HG02759 (cell line): ENCODE measurements around the gene FBLN2.
"Not testable (repeated sequence)": the region's sequence is repeated elsewhere in the genome, so short reads cannot be mapped to it uniquely, and the experiment has no call there.

Experiments
- ATAC-seq: cut with Tn5 transposase; IDR thresholded peaks from one replicate; pipeline ENCODE4 v1.9.1; 2021; ENCODE audit warnings: mild to moderate bottlenecking, moderate library complexity; ENCODE audit not compliant: unreplicated experiment

The FBLN2 gene

DNA sequence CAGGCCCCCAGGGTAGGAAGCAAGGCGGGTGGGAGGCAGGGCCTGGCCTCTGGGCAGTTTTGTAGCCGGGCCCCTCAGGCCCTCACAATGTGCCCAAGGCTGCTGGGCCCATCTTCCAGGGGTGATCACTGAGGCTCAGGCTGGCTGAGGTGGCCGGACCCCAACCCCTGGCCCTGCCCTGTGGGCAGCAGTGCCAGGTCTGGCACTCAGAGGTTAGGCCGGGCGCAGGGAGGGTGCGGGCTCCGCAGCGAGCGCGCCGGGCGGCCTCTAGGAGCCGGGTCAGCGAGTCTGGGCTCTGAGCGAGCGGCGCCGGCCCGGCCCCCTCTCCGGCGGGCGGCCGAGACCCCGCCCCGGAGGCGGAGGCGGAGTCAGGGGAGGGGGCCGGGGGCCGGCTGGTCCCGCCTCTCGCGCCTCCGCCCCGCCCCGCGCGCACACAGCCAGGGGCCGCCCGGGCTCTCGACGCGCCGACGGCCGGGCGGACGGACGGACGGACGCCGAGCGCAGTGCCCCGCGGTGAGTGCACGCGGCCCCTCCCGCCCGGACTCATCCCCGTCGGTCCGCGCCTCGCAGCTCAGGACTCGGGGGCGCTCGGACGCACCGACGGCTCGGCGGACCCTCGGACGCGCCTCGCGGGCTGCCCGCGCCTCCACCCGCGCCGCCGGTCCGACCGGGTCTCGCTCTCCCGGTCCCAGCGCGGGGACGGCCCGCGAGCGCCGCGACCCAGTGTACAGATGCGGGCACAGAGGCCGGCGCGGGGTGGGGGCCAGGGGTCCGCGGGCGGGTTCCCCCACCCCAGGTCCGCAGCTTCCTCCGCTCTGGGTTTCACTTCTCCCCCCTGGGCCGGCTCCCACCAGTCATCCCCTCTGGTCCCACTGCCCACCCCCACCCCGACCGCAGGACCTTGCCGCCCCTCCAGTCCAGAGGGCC, at the start of gene FBLN2:
Gene FBLN2 (plus strand): TSS at position 430 of the 927 bp plus-strand sequence. CDS start 21,231 bp downstream, outside the sequence.
- no peak for ATAC-seq

DNA sequence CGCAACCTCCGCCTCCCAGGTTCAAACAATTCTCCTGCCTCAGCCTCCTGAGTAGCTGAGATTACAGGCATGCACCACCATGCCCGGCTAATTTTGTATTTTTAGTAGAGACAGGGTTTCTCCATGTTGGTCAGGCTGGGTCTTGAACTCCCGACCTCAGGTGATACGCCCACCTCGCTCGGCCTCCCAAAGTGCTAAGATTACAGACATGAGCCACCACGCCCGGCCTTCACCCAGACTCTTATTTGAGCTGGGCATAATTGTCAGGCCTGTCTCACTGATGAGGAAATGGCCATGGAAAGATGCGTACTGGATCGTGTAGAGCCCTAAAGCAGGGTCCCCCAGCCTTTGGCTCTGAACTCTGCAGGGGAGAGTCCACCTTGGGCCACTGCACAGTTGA, 49.7 kb upstream of the FBLN2 start:
- not testable (repeated sequence) for ATAC-seq

DNA sequence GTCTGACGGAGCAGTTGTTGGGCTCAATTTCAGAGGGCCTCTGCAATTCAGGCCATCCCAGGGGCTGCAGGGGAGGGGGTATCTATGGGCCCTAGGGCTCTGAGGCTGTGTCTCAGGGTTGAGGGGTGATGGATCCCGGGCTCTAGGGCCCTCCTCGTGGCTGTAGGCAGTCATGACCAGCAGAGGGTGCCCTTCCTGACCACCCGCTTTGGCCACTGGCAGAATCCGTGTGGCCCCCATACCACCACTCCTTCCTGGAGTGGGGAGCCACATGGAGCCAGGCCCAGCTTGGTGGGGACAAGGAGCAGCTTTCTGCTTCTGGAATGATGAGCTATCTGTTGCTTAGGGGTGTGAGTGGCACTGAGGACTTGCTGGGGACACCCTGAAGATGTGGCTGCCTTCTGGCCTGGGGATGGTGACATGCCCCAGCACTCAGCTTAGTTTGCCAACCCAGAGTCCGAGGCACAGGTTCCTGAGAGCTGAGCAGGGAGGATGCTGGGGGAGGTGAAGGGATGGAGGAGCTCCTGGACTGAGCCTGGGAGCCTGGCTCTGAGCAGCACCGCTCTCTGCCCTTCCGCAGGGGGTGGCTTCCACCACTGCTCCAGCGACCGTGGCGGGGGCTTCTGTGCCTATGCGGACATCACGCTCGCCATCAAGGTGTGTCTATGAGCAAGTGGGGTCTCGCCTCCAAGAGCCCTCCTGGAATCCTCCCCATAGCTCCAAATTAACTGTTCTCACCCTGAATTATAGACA, 48.6 kb upstream of the FBLN2 start:
- ATAC-seq = no peak

DNA sequence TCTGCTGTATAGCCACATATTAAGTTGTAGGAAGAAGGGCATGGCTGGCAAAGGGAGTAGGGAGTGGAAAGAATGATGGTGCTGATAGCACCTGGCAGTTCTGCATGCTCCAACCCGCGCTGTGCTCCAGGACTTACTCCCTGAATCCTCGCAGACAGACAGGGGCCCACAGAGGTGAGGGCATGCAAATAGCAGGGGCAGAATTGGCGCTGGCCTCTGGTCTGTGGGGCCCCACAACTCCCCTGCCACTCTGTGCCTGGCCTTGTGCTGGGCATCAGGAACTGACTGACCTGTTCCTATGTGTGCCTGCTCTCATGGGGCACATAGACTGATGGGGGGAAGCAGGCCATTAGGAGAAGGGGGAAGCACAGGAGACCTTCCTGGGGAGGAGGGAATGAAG, 47.9 kb upstream of the FBLN2 start:
- no peak for ATAC-seq

DNA sequence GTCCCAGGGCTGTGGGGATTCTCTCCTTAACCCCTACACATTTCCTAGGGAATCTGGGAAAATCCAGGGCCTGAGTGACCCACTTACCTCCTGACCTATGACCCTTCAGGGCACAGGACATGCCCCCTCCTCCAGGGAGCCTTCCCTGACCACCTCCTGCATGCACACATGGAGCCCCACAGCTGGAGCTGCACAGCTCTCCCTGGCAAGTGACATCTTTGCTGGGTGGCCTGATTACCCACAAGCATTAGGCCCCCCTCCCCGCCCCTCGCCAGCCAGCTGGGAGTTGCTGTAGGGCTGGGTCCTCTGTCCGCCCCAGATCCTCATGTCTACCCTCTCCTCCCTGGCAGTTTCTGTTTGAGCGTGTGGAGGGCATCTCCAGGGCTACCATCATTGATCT, 47.4 kb upstream of the FBLN2 start:
- no peak for ATAC-seq

DNA sequence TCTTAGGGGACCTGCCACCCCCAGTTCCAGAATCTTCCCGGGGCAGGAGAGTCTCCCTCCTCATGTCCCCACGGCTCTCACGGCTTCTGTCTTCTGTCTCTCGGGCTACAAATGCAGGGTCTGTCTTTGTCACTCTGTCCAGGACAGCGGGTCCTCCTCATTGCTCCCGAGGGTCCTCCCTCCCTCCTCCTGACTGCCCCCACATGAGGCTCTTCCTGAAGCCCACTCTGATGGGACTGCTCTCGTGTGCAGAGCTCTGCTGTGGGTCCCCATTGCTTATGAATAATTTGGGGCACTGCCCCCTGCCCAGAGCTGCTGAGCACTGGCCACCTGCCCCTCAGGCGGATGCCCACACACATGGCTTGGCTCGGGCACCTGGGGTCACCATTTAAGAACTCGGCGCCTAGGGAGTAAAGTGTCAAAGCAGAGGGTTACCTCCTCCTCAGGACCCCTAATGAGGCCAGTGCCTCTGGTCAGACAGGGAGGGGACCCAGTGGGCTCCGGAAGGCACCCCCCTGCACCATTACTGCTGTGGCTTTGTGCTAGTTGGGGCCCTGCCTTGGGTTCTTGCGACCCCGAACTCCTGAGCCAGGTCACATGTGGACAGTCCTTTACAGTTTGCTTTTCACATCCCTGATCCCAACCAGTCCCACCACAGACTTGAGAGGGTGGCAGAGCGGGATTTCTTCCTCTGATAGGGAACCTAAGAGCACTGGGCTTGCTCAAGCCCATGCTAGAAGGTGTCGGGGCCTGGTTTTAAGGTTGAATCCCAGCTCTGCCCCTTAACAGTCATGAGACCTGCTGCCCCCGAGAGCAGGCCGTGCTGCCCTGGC, 46.8 kb upstream of the FBLN2 start:
- no peak for ATAC-seq

DNA sequence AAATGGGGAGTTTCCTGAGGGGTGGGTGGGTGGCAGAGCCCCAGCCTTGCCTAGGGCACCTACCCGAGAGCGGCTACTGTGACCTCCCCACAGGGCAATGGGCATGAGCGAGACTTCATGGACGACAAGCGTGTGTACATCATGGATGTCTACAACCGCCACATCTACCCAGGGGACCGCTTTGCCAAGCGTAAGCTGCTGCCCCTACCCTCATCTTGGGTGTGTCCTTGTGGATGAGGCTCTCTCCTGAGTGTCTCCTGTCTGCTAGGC, 46.2 kb upstream of the FBLN2 start:
- ATAC-seq = no peak

DNA sequence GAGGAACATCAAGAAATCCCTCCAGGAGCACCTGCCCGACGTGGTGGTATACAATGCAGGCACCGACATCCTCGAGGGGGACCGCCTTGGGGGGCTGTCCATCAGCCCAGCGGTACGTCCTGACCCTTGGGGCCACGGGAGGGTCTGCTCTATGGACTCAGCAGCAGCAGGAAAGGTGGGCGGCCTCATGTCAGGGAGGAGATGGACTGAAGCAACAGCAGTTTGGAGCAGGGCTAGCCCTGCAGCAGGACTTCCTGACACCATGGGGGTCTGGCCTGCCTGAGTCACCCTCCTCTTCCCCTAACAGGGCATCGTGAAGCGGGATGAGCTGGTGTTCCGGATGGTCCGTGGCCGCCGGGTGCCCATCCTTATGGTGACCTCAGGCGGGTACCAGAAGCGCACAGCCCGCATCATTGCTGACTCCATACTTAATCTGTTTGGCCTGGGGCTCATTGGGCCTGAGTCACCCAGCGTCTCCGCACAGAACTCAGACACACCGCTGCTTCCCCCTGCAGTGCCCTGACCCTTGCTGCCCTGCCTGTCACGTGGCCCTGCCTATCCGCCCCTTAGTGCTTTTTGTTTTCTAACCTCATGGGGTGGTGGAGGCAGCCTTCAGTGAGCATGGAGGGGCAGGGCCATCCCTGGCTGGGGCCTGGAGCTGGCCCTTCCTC, 44.6 kb upstream of the FBLN2 start:
- no peak for ATAC-seq

DNA sequence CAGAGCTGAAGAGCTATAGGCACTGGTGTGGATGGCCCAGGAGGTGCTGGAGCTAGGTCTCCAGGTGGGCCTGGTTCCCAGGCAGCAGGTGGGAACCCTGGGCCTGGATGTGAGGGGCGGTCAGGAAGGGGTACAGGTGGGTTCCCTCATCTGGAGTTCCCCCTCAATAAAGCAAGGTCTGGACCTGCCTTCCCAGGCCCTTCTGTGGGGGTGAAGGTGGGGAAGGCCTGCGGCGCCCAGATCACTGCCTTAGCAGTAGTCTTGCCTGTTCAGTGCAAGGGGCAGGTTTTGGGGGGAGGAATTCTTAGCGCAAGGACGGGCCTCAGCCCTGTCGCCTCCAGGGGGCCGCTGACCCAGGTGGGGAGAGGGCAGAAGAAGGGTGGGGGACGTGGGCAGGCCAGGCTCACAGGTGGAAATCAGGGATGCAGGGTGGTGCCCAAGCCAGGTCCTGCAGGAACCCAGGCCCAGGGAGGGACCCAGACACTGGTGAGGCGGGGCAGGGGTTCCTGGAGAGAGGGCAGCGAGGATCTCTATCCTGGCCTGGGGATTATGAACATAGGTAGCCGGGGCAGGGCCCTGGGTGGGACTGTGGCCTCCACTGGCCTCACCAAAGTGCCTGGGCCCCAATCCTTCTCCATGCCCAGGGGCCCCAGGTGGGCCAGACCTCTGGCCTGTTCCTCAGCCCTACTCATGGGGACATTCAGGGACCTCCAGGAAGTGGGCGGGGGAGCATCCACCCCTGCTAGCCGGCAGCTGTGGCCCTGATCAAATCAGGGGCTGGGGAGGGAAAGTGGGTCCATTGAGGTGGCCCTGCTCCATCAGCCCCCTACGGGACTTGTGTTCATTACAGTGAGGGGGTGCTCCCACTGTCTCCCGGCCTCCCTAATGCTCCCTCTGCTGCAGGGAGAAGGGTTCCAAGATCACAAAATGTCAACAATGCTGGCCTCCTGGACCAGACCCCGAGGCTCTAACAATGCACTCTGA, 43.5 kb upstream of the FBLN2 start:
- no peak for ATAC-seq

DNA sequence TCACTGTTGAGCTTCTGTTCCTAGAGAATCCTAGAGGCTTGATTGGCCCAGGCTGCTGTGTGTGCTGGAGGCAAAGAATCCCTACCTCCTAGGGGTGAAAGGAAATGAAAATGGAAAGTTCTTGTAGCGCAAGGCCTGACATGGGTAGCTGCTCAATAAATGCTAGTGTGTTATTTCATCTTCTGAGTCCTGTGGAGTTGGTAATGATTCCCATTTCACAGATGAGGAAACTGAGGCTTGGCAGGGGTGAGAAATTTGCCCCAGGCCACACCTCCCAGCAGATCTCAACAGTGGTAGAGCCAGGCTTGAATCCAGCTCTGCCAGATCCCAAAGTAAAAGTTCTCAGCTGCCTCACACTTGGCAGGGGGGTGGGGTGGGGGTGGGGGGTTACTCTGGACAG, 42.7 kb upstream of the FBLN2 start:
- ATAC-seq = no peak

DNA sequence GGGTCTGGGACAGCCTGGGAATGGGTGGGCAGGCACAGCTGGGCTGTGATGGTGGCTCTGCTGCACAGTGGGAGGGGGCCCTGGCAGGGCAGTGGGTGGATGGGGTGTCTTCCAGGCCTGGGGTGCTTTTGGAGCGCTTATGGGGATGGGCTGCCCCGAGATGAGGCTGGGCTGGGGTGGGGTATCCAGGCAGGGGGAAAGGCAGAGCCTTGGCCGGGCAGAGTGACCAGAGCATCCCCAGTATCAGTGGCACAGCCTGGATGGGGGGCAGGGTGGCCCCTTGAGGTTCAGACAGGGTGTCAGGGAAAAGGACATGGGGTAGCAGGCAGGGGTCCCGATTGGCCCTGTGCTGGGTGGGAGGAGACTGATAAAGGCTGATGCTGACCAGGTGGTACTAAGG, 42.2 kb upstream of the FBLN2 start:
- ATAC-seq = no peak

DNA sequence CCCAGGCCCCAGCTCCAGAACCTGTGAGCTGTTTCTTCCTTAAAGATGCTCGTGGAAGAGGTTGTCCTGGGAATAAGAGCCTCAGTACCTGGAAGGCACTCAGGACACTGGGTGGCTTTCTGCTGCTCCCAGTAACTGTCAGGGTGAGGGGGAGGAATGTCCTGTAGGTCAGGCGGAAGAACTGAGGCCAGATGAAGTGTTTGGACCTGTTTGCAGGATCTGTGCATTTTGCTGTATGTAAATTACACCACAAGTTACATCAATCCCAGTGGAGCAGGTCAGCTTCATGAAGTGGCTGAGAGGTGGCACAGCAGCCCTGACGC, 41.7 kb upstream of the FBLN2 start:
- no peak for ATAC-seq

DNA sequence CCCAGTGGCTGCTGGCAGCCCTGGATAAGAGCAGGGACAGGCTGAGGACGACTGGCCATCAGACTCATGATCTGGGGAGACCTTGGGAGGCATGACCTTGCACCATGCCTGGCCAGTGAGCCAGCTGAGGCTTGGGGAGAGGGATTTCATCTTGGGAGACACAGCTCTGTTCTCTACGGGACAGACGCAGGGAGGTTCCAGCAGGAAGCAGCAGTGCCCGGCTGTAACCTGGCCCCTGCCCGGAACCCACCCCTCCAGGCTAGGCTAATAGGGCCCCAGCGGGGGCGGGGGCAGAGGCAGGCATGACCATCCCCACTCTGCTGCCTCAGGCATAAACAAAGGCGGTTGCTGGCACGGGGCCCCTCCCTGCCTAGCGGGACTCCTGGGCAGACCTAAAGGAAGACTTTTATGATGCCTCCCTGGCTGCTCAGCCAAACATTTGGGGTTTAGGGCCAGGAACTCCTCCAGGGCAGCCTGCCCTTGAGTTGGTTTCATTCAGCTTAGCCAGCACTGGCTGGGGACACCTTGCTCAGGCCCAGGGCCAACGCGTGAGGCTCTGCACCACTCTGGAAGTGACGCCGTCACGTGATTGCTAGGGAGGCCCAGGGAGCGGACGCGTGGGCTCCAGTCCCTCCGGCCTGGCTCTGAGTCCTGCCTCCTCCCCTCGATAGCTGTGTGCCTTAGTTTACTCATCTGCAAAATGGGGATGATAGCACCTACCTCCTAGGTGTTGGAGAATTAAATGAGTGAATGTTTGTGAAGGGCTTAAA, 41.2 kb upstream of the FBLN2 start:
- ATAC-seq = no peak

DNA sequence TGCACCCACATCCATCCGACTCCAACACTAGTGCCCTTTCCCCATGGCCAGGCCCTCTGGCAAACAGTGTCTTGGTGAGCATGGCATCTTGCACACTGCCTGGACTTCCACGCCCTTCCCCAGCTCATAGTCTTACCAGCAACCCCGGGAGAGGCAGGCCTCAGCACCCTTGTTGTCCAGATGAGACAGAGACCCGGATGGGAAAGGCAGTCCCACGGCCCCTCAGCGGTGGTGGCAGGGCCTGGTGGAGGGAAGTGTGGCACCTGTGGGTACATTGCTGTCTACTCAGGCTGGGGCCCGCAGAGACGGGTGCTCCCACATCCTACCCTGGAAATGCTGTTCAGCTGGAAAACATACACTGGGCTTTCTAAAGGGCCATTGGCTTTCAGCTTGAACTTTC, 40.4 kb upstream of the FBLN2 start:
- ATAC-seq = no peak

DNA sequence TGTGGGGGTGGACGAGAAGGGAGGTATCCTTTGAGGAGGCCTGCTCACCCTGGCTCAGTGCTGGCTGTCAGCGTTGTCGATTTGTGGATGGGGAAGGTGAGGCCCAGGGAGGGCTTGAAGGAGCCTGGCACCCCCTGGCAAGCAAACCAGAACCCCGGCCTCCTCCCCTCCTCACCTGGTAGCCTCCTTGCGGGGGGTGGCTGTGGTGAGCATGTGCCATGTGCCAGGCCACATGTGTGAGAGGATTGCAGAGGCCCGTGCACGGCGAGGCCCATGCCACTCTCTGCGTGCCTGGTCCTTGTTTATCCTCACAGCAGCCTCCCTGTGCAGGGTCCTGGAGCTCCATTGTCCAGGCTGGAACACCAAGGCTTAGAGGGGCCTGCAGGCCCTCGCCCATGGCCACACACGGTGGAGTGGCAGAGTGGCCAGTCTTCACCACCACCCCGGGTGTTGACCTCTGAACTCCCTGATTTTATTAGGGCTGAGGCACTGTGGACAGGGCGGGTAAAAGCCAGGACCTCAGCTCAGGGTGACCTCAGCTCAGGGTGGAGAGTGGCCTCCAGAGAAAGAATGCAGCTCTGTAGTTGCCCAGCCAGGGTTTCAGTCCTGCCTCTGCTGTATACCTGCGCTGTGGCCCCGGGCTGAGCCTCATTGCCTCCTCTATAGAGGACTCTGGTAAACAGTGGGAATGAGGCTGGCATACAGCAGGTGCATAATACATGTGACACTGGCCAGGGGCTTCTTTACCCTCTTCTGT, 39.7 kb upstream of the FBLN2 start:
- ATAC-seq = no peak

DNA sequence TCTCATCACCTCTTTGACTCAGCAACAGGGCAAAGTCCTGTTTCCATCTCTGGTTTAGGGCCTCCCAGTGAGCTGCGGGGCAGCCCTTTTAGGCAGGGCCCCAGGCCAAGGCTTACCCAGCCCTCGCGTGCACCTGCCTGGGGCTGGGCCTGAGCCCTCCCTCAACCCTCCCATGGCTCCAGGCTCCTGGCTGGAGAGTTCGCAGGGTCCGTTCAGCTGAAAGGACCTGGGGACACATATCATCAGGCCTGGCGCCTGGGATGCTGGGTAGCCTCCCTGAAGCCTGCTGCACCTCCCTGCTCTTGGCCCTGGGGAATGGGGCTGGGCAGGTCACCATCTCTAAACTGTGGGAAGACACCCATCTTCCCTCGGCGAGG, 39.1 kb upstream of the FBLN2 start:
- ATAC-seq = no peak

DNA sequence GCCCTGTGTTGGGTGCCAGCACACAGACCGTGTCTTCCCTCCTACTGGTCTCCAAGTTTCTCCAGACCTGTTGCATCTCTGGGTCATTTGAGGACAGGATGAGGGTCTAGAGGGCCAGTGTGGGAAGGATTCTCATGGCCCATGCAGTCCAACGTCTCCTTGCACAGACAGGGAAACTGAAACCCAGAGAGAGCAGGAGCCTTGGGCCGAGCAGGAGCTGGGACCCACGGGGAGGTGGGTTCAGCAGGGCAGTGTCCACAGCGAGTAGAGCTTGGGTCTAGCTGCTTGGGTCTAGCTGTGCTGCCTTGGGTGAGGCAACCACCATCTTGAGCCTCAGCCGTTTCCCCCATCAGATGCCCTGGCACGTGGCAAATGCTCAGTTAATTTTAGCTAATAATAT, 36.5 kb upstream of the FBLN2 start:
- no peak for ATAC-seq

DNA sequence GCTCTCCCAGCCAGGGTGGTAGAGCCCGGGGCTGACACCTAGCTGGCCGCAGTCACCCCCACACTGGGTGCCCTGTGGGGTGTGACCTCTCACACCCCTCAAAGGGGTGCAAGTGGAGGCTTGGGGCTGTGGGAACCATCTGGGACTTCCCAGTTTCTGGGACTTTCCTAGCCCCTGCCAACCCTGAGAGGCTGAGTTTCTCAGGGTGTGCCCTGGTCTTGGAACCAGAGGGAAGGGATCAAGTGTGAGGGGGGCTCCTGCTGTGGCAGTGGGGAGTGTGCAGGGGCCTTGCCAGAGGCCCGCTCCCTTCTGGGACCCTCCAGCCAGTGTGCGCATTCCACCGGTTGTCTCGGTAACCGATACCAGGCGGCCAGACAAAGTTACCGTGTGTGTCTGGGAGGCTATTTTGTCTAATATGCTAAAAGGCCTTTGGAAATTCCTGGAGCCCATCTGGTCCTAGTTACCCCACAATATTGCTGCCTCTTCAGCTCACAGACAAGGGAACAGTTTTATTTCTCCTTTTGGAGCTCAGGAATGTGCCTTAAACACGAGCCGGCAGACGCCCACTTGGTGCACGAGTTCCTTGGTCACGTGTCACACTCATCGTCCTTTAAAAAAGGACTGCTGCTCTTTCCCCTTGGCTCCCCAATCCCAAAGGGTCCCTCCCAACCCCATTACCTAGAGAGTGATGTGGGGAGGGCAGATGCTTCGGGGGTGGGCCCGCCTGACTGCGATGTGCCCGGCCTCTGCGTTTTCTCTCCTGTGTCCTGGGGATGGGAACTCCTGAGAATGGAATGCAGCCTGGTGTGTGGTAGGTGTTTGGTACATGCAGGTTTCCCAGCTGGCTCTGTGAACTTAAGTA, 35.6 kb upstream of the FBLN2 start:
- ATAC-seq = no peak
